ENCODE data around the gene RNASET2.

The RNASET2 gene

DNA sequence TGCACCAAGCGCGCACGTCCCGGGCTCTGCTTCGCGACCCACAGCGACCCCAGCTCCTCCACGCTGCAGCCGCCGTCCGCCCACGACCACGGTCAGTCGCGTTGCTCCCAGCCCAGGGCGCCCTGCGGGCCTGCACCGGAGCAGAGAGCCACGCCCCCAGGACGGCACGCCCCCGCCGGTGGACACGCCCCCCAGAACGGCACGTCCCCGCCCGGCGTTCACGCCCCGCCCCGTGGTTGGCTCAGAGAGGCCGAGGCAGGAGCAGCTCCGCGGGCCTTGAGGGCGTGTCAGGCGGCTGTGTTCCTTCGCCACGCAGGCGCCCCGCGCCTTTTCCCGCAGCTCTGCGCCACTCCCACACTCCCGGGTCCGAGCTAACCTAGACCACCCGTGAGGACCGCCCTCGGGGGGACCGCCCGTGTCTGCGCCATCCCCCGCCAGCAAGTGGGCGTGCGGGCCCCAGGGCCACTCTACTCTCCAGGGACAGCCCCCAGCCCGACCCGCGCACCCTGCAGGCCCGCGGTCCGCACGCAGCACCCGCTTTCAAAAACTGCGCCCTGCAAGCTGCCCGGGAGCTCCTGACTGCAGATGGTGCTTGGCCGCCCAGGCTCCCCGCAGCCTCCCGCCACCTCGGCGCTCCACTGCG is at the start of gene RNASET2:
Gene RNASET2 (minus strand): TSS at position 107 of the 643 bp plus-strand sequence. CDS start 368 bp downstream, outside the sequence.
- DNase-seq (ENCODE audit: low read depth in 4 of 4, low spot score in 1 of 4), result peak; percentile 99

GRCh38 chr6:167005350-167006159 is 49.2 kb upstream of the RNASET2 start:
- DNase-seq (ENCODE audit: low read depth in 4 of 4, low spot score in 1 of 4), result no peak

DNA sequence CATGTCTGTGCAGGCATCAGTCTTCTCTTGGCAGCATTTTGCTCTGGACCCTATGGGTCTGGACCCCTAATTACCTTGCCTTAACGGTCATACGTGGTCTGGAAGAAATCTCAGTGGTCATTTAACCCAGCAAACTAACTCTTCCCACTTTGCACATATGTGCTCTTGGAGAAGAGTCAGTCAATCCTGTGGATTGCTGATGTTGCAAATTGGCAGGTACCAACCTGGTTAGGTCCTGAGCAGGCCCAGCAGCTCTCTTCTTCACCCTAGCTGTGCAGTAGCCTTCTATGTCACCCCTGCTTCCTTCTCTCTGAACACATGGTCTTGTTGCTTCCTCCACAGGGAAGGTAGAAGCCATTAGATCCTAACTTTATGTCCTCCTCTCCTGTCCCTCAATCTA is 44.4 kb upstream of the RNASET2 start:
- no peak for DNase-seq (ENCODE audit: low read depth in 4 of 4, low spot score in 1 of 4)

- no peak for DNase-seq (ENCODE audit: low read depth in 4 of 4, low spot score in 1 of 4)
Measured at GRCh38 chr6:166999884-167000253, 43.5 kb upstream of the RNASET2 start.

GRCh38 chr6:166999145-166999883 is 43.0 kb upstream of the RNASET2 start, which contains the start of gene CEP43:
Gene CEP43, plus strand, starts transcription at chr6:166999397. Its CDS starts 16 bp downstream, at chr6:166999413.
- DNase-seq (ENCODE audit: low read depth in 4 of 4, low spot score in 1 of 4), result peak; percentile 68 to 85 (median 81)

- peak in 2 of 4 experiments; percentile 2 to 20 for DNase-seq (ENCODE audit: low read depth in 4 of 4, low spot score in 1 of 4)
Measured at GRCh38 chr6:166998256-166999144, 42.1 kb upstream of the RNASET2 start.

DNA sequence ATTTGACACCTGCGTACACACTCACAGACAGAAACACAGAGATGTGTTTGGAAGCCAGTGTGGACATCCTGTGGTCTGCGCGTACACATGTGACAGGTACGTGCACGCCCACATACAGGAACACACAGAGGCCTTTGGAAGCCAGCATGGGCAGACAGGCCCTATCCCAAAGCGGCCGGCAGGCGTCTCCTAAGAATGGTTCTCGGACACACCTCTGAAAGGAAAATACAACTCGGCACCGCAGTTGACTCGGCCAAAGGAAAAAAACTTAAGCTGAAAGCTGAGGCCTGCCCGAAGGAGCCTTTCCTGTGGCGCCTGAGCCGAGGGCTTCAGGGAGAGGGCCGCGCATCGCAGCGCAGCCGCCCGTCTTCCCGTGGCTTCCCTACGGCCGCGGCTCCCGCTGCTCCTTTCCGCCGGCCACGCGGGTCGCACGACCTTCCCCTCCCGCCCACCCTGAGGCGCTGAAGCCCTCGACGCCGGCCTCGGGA is 41.5 kb upstream of the RNASET2 start:
- DNase-seq (ENCODE audit: low read depth in 4 of 4, low spot score in 1 of 4), result peak in 3 of 4 experiments; percentile 13 to 42 (median 14)

- DNase-seq (ENCODE audit: low read depth in 4 of 4, low spot score in 1 of 4), result no peak
Measured at GRCh38 chr6:166997348-166997747, 41.0 kb upstream of the RNASET2 start.

DNA sequence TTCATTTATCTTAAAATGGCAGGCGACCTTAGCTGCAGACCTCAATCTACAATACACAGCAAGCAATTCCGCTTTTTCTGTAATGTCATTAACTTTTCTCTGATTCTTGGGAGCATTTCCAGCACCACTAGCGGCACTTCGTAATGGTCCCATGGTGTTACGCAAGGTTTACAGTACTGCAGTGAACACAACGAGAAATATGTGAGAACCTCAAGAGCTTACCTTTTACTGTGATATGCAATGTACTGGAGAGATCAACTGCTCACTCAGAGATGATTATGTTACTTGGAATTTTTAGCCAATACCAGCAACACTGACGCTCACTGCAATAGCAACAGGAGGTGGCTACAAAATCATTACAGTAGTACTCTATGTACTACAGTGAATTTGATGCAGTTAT is 40.1 kb upstream of the RNASET2 start:
- DNase-seq (ENCODE audit: low read depth in 4 of 4, low spot score in 1 of 4), result no peak

- DNase-seq (ENCODE audit: low read depth in 4 of 4, low spot score in 1 of 4), result peak in 1 of 4 experiments; percentile 22
Measured at GRCh38 chr6:166989427-166990032, 33.2 kb upstream of the RNASET2 start.

DNA sequence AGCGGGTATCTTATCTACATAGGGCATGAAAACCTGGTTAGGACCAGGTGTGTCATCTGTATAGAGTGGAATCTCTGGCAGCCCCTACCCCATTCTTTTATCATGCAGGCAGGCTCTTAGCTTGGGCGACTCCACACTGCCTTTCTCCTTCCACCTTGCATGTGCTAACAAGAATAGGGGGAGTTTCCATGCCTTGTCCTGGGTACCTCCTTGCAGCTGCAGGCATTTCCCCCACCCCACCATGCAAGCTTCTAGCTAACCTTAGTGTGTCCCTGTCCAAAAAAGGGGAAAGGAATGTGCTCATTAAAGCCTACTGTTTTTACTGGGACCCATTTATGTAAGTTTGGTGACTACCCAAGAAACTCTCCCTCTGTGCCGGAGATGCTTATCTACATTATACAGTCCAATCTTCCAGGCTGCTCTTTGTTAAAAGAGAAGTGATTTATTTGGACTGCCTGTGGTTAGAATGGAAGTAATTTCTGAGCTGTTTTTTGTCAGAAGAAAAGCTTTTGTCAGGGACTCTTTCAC is 32.4 kb upstream of the RNASET2 start:
- no peak for DNase-seq (ENCODE audit: low read depth in 4 of 4, low spot score in 1 of 4)

- no peak for DNase-seq (ENCODE audit: low read depth in 4 of 4, low spot score in 1 of 4)
Measured at GRCh38 chr6:166987930-166988329, 31.6 kb upstream of the RNASET2 start.

GRCh38 chr6:166987448-166987847 is 31.1 kb upstream of the RNASET2 start:
- DNase-seq (ENCODE audit: low read depth in 4 of 4, low spot score in 1 of 4), result no peak

- DNase-seq (ENCODE audit: low read depth in 4 of 4, low spot score in 1 of 4), result no peak
Measured at GRCh38 chr6:166980738-166981137, 24.4 kb upstream of the RNASET2 start.

DNA sequence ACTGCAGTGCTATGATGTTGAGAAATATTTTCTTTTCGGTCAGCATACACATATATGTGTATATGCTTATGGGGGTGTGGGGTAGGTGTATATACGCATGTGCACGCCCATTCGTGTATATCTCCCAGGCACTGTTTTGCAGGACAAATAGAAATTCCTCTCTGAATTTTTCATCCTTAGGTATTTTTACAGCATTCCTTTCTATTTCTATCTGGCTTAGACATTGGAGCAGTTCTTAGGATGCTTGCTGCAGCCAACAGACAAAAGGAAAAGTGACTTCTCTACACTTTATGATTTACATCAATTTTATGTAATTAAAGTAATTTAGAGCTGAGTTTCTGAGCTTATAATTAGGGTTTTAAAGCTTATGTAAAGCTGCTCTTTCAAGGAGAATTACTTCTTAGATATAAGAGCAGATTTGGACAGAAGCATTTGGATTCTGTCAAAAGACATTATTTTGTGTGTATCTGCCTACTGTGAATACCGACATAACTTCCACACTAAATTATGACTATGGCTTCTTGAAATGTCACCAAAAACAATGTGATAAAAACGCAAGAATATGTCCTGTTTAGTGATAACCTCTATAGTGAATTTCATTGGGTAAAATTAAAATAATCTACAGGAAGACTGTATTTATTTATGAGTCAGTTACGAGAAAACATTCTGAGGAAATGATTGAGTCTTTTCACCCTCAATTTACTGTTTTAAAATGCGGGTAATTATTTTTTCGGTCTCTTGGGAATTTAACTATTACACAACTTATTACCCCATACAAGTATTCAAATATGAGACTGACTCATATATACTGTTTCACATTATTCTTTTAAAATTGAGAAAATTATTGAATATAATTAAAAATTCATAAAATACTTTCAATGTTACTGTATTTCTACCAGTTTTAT is 21.5 kb upstream of the RNASET2 start:
- no peak for DNase-seq (ENCODE audit: low read depth in 4 of 4, low spot score in 1 of 4)

- DNase-seq (ENCODE audit: low read depth in 4 of 4, low spot score in 1 of 4), result no peak
Measured at GRCh38 chr6:166976636-166977035, 20.3 kb upstream of the RNASET2 start.

- DNase-seq (ENCODE audit: low read depth in 4 of 4, low spot score in 1 of 4), result no peak
Measured at GRCh38 chr6:166972101-166972500, 15.8 kb upstream of the RNASET2 start.

DNA sequence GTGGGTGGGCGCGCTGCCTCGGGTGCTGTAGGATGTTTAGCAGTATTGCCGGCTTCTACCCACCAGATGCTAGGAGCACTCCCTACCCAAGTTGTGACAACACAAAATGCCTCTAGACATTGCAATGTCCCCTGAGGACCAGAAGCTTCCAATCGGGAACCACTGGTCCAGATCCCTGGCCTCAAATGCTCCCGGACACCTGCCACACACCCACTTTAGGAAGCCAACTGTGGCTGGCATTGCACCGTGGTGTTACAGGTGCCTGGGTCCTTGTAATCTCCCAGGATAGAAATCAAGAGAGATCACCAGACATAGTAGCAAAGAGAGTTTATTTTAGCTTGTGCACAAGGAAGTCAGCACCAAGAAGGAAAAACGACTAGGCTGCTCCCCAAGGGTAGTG is 14.9 kb upstream of the RNASET2 start:
- no peak for DNase-seq (ENCODE audit: low read depth in 4 of 4, low spot score in 1 of 4)

DNA sequence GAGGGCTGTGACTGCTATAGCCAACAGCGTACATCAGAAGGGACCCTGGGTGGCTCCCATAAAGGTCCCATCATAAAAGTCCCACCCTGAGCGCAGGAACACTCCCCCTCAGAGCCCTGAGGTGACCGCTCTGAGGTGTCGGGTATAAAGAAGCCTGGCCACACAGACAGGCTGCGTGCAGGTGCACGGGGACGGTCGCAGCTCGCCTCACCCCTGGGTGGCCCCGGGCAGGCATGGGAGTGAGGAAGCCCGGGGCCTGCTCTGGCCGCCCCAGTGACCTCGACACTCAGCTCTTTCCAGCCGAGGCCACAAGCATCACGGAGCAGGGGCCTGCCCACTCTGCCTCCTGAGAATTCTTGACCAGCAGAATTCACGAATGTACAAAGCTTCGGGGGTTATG is 14.4 kb upstream of the RNASET2 start:
- DNase-seq (ENCODE audit: low read depth in 4 of 4, low spot score in 1 of 4), result no peak

Measured in stimulated activated CD4-positive, alpha-beta T cell treated with anti-CD3 and anti-CD28 coated beads, Interleukin-1b, Interleukin-23, amount 100 ng/mL, for 24 hours (primary cell).